Activated CD4-positive, alpha-beta T cell treated with anti-CD3 and anti-CD28 coated beads, Interleukin-2, Interleukin-4, amounts not matched to agents 100 ng/mL and 50 ng/mL, durations not matched to agents 16 hours and 8 hours (primary cell): Measurements from ENCODE around the gene CHRM1.
A peak's percentile ranks its signal among the peaks of the same experiment; 100 is the strongest.
"Not testable (repeated sequence)": the region's sequence is repeated elsewhere in the genome, so short reads cannot be mapped to it uniquely, and the experiment has no call there.

Source experiments
- DNase-seq: peaks from one replicate; pipeline ENCODE4 v3.0.0-alpha.2; 2020; ENCODE audit warnings: low spot score

Gene CHRM1

GRCh38 chr11:62875698-62876478 lies 45.3 kb downstream of the CHRM1 start:
- DNase-seq = no peak

GRCh38 chr11:62874851-62875250 lies 46.3 kb downstream of the CHRM1 start:
- DNase-seq = no peak

GRCh38 chr11:62865635-62866034 lies 55.5 kb downstream of the CHRM1 start:
- no peak for DNase-seq

- DNase-seq = no peak
Measured at GRCh38 chr11:62863687-62864335, 57.4 kb downstream of the CHRM1 start.

- DNase-seq = not testable (repeated sequence)
Measured at GRCh38 chr11:62861564-62862192, 59.5 kb downstream of the CHRM1 start.

- DNase-seq = peak; percentile 63
Measured at GRCh38 chr11:62860835-62861563, 60.2 kb downstream of the CHRM1 start.

GRCh38 chr11:62859281-62859703 lies 61.9 kb downstream of the CHRM1 start:
- DNase-seq = not testable (repeated sequence)
